Right hindlimb (tissue), 1 donor: ENCODE results near the gene SLK.
A peak's percentile ranks its signal among the peaks of the same experiment; 100 is the strongest.

Source experiments
- DNase-seq: peaks from one replicate; pipeline ENCODE4 v3.0.0-alpha.2; 2018

Gene SLK

GRCh38 chr10:104057717-104058116, 90.8 kb downstream of the SLK start:
- DNase-seq: no peak

GRCh38 chr10:104059364-104059763, 92.4 kb downstream of the SLK start:
- DNase-seq: no peak

DNA sequence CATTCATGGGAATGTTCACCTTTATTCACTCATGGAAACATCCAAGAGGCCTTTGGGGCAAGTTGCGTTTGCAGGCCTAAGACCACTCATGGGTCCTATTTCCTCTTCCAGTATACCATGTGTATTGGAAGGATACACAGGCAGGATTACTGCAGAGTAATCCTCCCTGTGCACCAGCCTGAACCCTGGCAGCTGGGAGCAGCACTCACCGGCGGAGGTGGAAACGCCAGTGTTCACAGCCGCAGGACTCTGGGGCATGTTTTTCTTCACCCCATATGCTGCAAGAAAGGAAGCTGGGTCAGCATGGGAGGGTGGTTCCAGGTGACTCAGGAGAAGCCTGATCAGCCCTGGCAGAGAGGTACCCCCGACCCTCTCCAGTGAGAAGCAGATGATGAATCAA, 94.3 kb downstream of the SLK start:
- no peak for DNase-seq

DNA sequence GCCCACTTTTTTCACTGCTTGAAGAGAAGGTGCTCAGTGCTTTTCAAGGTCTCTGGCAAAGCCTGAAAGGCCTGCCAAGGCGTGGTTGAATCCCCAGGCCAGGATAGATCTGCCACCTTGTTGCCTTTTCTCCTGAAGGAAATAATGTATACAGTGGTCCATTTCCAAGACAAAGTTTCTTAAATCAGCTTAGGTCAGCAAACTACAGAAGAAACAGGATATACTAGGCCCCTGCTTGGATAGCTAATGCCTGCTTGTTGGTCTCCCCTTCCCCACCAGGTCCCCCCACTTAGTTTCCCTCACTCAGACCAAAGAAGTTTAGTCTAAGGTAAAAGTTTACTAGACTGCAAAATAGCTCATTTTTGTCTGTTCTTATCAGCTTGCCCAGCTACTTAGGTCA, 98.8 kb downstream of the SLK start:
- DNase-seq: no peak

- no peak for DNase-seq
These were observed 100.0 kb downstream of the SLK start for GRCh38 chr10:104066945-104067344.

DNA sequence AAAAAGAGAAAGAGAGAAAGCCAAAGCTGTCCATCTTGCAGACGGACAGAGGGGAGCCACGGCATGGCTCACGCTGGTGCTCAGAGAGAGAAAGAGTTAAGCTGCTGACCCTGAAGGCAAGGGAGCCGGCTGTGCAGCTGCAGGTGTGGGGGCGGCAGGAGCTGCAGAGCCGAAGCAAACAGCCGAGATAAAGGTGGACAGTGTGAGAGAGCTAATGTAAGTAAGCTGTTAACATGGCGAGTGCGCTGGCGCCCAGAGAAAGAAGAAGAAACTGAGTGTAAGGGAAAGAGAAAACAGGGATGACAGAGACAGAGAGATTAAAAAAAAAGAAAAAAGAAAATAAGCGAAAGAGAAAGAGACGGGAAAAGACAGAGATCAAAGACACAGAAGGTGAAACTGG, 100.6 kb downstream of the SLK start:
- no peak for DNase-seq

GRCh38 chr10:104069613-104070012, 102.7 kb downstream of the SLK start:
- no peak for DNase-seq

DNA sequence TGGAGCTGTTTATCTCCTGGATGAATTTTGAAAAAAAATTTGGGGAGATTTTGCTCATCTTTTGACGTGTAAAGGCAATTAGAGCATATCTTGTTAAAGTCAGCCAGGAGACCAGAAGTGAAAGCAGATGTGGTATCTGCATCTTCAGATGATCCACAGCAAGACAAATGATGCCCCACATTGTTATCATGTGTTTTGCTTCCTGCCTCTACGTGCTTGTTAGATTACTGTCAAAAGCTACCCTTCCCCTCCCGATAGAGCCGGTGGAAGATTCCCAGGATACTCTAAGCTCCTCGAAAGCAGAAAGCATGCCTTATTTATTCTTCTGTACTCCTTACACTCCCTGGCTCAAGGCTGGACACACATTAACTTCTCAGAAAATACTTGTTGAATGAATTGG, 105.8 kb downstream of the SLK start:
- no peak for DNase-seq

DNA sequence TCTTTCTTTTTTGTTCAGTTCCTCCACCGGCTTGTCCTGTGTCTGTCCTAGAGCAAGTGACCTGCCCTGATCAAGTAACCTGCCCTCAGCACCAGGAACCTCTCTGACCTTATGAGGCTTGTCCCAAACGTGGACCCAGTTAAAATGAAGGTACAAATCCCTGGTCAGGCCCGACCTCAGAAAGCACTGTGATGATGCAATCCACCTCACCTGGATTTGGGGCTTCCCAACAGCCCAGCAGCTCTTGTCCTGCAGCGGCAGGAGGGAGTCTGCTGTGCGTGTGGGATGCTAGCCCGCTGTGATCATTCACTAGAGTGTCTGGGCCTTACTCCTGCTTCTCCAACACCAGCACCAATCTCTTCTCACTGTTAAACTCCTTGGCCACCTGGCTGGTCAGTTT, 107.6 kb downstream of the SLK start:
- no peak for DNase-seq

DNA sequence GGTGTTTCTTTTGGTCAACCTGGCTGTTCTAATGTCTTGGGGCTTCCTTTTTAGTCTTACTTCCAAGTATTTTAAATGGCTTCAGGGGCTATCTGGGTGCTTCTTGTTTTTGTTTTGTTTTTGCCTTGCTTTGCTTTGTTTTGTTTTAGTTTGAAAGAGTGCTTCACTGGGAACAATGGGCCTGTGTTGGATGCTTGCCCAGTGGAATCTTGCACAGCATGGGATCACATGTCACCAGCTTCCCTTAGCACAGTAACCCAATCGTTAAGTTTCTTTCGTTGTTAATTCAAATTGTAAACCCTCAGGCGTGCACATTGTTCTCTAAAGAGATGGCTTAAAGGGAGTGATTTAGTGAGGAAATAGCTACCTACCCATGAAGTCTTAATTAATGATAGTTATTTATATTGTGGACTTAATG, 109.8 kb downstream of the SLK start:
- peak; percentile 41 for DNase-seq

DNA sequence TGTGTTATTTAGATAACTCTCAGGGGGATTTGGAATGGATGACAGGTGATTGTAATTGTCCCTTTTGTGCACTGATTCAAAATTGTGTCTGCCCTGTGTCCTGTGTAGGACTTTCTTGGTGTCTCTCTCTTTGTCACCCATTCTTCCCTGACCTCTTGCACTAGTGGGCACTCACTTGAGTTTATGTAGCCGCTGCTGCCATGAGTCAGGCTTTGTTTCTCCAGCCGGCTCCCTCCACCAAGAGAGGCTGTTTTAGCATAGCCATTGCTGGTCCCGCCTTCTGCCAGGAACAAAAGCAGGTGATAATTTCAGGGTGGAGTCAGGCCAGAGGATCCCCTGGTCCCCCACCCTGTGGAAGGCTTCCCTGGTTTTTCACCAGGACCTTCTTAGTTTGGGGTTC, 110.3 kb downstream of the SLK start:
- no peak for DNase-seq

DNA sequence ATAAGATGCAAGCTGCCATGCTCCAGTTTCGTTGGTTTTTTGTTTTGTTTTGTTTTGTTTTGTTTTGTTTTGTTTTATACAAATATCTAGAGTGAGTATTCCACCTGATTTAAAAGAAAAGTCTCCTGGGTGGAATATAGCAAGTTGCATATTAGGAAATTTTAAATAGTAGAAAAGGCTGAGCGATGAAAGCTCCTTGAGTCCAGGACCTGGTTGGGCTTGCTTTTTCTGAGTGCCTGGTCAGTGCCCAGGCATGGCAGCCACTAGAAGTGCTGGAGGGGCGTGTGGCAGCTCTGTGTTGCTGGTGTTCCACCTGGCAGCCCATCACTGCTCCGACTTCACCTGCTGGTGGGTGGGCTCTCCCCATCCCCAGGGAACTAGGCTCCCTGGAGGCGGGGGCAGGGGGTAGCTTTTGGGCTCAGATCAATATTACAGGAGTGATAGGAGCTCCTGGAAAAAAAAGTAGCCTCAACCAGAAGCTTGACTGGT, 110.8 kb downstream of the SLK start:
- no peak for DNase-seq
